IPS-NIHi7 (cell line): ENCODE measurements around the gene HTRA2.
A peak's percentile ranks its signal among the peaks of the same experiment; 100 is the strongest.
"Not testable (repeated sequence)": the region's sequence is repeated elsewhere in the genome, so short reads cannot be mapped to it uniquely, and the experiment has no call there.

Experiments used
- DNase-seq: peaks from one replicate; pipeline ENCODE4 v3.0.0; 2012; ENCODE audit warnings: mixed read lengths; ENCODE audit errors: extremely low spot score

Gene HTRA2

DNA sequence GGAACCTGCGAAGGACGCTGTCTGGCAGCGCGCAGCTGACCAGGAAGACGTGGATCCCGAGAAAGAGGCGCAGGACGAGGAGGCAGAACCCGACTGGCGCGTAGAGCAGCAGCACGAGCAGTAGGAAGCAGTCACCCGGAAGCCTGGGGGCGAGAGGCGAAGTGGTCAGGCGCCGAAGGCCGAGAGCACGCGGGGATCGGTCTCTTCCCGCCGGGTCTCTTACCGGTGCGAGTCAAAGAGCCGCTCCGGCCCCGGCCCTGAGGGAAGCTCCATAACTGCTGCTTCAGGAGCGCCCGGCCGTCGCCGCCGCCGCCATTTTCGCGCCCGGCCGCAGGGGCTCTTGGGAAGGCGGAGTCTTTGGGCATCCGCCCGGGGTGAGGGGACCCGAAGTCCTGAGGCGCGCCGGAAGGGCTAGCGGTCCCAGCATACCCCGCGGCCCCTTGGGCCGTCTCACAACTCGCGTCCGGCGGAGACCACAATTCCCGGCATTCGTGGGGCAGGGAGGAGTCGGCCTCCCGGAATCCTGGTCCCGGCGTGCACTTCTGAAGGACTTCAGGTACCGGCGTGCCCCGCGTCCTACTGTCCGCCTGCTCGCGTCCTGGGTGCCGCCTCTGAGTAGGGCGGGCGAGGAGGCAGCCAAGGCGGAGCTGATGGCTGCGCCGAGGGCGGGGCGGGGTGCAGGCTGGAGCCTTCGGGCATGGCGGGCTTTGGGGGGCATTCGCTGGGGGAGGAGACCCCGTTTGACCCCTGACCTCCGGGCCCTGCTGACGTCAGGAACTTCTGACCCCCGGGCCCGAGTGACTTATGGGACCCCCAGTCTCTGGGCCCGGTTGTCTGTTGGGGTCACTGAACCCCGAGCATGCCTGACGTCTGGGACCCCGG, at the start of gene HTRA2, which contains the start of gene AUP1:
HTRA2 (plus strand) TSS at position 577 of the 882 bp plus-strand sequence; CDS start at position 651, 74 bp downstream.
AUP1 (minus strand) TSS at position 350 of the 882 bp plus-strand sequence; CDS start at position 273, 77 bp downstream.
- peak; percentile 99 for DNase-seq

DNA sequence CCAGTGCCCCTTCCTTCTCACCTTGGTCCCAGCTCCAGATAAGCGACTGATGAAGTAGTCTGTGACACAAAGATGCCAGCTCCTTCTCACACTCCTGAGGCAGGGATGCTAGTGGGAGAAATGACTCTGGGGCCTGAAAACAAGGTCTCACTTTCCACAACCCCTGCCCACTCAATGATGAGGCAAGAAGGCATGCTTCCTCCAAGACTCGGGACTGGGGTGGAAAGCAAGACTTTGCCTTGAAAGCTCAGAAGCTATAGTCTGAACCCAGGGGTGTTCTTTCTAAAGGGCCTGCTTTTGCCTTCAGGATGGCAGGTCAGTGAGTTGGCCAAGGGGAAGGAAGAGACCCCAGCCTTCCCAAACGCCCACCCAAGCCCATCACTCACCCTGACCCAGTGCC, 48.3 kb upstream of the HTRA2 start:
- no peak for DNase-seq

DNA sequence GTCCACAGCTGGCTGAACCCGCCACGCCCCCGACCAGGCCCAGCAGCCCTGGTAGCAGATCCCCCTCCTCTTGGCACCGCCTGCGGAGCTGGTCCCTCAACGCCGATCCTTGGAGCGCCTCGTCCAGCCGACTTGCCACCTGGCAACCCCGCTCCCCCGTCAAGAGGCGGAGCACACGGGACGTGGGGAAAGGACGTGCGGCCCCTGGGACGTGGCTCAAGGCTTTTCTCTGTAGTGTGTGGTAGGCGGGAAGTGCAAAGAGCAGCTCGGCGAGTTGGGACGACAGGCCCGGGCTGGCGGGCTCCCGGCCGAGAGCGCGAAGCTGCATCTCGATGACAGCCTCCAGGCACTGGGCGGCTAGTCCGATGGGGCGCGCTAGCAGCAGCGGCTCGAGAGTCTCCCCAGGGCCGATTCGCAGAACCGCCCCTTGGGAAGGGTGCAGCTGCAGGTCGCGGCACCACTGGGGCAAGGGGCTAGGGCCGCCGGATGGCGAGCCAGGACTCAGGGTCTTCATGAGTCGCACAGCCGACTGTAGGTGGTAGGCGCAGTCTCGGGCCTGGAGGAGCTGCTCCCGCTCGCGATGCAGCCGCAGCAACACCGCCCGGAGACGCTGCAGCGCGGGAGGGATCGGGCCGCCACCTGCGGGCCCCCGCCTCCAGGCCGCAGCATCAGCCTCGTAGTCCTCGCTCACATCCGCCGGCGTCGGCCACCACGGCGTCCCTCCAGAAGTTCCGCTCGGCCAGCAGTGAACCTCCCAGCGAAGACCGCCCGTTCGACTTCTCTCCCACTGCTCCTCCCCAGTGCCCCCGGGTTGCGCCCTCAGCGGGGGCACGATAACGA, 47.6 kb upstream of the HTRA2 start:
- DNase-seq = peak; percentile 46

DNA sequence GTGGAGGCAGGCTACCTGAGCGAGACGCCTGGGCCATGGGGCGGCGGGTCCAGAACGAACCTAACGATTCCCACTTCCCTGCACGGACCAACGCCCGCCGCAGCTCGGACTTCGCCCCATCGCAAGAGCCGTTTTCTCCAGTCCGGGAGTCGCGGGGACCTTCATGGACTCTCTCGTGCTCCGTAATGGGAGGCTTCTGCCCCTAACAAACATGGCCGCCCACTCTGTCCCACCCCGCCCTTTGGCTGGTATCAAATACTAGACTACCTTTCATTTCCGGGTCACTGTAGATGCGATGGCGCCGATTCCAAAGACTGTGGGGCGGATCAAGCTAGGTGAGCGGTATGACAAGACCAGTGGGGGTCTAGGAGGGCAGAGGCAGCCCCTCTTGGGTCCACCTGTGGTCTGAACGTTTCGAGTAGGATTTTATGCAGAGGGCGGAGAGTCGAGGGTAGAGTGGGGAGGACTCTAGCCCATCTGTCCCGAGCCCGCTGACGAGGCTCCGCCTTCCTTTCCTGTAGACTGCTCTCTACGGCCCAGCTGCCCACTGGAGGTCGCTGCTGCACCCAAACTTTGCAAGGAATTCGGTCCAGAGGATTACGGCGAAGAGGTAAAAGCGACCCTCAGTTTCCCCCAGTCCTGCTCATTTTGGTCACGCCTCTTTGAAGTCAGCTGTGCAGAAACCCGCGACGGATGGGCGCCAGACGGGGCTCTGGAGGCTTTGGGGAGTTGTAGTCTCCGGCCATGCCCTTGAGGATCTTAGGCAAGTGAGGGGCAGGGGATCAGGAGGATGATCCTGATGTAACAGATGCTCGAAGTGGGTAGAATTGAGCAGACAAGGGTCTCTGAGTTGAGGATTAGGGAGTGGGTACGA, 46.7 kb upstream of the HTRA2 start, which contains the start of the genes CCDC142 and TTC31:
CCDC142 (minus strand) TSS at position 198 of the 874 bp plus-strand sequence; CDS start at position 37, 161 bp downstream.
TTC31 (plus strand) TSS at position 281 of the 874 bp plus-strand sequence; CDS start at position 296, 15 bp downstream.
- peak; percentile 91 for DNase-seq

DNA sequence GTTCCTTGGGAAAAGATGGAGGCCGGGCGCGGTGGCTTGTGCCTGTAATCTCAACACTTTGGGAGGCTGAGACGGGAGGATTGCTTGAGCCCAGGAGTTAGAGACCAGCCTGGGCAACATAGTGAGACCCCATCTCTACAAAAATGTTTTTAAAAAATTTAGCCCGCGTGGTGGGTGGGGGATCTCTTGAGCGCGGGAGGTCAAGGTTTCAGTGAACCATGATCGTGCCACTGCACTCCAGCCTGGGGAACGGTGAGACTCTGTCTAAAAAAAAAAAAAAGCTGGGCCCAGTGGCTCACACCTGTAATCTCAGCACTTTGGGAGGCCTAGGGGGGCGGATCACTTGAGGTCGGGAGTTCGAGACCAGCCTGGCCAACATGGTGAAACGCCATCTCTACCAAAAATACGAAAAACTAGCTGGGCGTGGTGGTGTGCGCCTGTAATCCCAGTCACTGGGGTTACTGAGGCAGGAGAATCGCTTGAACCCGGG, 46.0 kb upstream of the HTRA2 start:
- not testable (repeated sequence) for DNase-seq

DNA sequence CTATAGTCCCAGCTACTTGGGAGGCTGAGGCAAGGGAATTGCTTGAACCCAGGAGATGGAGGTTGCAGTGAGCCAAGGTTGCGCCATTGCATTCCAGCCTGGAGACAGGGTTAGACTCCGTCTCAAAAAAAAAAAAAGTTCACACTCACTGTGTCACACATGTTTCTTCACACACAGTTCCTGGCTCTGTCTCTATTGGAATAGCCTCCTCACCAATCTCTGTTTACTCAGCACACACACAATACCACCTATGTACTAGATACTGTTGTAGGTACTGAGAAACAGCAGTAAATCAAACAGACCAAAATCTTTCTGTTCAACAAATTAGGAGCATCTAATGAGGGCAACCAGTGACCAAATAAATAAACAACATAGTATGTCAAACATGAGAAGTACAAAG, 43.6 kb upstream of the HTRA2 start:
- no peak for DNase-seq

DNA sequence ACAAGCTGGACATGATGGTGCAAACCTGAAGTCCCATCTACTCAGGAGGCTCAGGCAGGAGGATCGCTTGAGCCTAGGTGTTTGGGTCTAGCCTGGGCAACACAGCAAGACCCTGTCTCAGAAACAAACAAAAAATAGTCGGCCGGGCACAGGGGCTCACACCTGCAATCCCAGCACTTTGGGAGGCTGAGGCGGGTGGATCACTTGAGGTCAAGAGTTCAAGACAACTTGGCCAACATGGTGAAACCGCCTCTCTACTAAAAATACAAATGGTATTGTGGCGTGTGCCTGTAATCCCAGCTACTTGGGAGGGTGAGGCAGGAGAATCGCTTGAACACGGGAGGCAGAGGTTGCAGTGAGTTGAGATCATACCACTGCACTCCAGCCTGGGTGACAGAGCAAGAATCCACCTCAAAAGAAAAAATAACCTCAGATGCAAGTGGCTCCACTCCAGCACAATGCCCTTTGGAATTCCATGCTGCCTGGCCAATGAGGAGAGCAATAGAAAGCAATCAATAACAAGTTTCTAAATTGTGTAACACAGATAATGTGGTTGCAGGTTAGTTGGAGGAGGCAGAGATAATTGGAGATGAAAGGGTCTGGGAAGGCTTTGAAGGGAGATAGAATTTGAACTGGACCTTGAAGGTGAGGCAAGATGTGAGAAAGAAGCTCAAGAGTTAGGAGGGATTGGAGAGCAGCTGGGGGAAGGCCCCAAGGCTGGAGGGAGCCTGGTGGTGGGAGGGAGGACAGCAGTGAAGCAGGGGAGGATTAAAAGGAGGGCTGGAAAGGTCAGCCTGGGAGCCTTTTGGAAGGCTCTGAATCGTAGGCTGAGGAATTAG, 40.9 kb upstream of the HTRA2 start:
- no peak for DNase-seq

DNA sequence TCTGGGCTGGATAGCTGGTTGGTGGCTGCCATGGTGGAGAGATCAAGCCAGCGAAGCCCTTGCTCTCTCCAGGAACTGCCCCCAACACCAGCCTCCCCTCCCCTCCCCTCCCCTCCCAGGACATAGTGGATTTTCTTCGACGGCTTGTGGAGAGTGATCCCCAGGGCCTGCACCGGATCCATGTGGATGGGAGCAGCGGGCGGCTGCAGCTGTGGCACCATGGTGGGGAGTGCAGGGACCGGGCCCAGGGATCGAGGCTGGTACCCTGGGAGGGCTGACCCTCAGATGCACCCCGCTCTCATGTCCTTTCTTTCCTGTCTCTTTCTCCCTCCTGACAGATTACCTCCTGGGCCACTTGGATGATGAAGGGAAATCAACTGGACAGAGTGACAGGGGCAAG, 39.8 kb upstream of the HTRA2 start:
- DNase-seq = no peak

DNA sequence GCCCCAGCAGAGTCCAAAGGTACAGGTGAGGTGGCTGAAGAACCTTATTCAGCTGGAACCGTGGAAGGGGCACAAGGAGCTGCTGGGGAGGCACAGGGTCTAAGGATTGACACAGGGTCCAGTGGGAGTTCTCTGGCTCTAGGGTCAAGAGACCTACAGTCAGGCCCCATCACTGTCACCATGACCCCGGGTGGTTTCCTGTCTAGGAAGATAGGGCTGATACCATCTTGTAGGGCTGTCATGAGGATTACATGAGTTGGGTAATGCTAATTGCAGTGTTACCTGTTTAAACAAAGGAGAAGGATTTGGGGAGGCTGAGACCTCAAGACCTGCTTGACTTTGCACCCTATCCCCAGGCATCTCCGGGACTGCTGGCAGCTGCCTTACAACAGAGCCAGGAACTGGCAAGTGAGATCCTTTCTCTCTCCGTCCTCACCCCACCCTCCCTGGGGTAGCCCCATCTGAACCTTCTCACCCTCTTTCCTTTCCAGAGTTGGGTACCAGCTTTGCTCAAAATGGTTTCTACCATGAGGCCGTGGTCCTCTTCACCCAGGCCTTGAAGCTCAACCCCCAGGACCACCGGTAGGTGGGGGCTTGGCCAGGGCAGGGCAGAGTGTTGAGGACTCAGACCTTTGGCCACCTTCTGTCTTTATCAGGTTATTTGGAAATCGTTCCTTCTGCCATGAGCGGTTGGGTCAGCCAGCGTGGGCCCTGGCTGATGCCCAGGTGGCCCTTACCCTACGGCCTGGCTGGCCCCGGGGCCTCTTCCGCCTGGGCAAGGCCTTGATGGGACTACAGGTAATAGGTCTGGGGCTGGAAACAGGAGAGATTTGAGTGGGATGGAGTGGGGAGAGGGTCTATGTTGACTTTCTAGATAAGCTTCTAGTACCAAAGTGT, 37.8 kb upstream of the HTRA2 start:
- no peak for DNase-seq

DNA sequence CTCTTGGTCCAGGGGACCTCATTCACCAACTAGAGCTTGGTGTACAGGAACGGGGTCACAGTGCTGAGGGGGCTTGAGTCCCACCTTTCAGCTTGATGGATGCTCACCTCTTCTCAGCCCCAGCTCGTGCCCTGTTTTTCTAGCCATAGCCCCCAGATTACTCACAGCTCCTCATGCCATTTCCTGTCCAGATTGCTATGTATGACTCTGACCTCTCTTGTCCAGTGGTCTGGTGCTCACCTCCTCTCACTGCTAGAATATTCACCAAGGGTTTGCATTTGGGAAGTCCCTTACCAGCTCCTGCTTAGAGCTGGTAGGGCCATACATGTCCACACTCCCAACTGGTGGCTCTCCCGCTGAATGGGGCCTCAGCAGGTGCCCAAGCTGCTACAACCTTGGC, 36.2 kb upstream of the HTRA2 start:
- no peak for DNase-seq

DNA sequence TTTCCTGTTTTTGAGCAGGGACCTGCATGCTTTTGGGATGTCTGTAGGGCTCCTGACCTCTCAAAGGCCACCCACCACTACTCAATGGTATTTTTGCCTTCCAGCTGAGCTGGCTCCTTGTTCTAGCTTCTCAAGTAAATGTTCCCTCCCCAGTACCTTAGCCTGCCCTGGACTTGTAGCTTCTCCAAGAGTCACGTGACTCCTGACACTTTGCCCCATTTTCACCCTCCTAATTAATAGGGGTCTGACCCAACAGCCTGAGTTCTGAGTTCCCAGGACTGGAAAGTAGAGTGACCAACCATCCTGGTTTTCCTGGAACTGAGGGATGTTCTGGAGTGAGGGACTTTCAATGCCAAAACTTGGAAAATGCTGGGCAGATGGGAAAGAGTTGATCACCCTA, 34.3 kb upstream of the HTRA2 start:
- DNase-seq = no peak

DNA sequence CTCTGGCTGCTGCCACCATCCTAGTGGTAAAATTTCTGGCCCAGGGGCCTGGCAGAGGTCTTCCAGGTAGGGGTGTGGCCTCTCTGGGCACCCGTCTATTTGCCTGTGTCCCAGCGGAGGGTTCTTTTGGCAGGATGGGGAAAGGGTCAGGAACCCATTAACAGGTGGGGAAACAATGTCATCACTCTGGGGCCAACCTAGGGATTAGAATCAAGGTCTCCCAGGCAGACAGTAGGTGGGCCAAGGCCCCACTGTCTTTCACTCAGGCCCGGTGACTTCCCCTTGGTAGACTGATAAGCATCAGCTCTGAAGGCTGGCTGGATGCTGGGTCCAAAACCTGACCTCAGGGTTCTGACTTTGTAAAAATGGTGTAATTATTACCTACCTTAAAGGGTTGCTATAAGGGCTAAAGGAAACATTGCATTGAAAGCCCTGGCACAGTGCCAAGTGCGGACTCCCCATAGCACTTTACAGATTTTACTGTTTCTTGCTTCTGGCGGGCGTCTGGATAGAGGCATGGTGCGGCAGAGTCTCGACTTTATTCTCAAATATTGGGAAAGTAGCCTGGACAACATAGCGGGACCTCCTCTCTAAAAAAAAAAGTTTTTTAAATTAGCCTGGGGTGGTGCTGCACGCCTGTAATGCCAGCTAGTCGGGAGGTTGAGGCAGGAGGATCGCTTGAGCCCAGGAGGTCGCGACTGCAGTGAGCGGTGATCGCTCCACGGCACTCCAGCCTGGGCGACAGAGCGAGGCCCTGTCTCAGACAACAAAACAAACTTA, 32.5 kb upstream of the HTRA2 start:
- no peak for DNase-seq

DNA sequence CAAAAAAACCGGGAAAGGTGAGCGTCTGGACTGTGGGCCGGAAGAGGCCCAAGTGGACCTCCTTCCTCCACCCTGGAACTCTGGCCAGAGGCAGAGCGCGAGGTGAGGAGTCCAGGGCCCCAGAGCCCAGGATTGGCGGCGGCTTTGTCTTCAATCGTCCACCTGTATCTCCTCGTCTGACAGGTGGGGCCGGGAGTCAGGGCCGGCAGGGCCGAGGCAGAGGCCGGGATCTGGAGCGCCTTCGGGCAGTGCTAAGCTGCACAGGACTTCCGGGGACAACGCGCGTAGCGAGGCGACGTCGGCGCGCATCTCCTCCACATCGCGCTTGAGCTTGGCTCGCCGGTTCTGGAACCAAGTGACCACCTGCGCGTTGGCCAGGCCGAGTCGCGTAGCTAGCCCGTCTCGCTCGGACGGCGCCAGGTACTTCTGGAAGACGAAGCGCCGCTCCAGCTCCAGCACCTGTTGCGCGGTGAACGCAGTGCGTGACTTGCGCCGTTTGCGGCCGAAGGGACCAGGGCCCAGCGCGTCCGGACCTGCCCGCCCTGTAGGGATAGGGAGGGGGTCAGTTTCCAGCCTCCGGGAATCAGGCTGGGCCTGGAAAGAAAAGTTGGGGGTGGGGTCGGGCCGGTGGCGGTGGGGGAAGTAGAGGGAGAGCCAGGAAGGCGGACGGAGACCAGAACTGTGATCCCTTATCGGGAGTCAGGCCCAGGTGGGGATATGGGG, 31.8 kb upstream of the HTRA2 start:
- peak; percentile 37 for DNase-seq

DNA sequence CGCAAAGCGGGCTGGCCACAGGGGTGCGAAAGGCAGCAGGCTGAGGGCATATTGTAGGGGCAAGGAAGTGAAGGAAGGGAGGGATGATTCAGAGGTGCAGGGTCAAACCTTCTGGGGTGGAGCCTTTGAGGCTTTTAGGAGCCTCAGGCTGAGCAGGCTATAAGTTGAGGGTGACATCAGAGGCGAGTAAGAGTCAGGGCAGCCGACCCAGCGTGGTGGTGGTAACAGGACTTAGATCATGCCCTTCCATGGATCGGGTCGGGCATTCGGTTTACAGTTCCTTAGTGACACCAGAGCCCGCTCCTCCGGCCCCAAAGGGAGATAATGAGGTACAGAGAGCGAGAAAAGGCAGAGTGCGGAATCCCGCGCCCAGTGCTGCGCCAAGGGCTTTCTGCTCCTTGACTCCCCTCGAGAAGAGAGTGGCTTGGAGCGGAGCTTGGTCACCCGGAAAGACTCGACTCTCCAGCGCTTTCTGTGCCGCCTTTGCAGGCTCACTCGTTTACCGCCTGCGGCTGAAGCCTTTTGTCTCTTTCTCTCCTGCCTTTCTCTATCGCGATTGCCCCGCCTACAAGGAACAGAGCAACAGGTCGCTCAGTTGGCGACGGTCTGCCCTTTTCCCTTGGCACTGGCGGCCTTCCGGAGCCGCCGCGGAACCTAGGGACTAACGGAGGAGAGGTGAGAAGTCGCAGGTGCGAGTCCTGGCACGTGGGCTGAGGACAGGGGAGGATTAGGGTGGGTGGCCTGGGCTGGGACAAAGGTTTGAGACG, 31.1 kb upstream of the HTRA2 start:
- peak; percentile 45 for DNase-seq

DNA sequence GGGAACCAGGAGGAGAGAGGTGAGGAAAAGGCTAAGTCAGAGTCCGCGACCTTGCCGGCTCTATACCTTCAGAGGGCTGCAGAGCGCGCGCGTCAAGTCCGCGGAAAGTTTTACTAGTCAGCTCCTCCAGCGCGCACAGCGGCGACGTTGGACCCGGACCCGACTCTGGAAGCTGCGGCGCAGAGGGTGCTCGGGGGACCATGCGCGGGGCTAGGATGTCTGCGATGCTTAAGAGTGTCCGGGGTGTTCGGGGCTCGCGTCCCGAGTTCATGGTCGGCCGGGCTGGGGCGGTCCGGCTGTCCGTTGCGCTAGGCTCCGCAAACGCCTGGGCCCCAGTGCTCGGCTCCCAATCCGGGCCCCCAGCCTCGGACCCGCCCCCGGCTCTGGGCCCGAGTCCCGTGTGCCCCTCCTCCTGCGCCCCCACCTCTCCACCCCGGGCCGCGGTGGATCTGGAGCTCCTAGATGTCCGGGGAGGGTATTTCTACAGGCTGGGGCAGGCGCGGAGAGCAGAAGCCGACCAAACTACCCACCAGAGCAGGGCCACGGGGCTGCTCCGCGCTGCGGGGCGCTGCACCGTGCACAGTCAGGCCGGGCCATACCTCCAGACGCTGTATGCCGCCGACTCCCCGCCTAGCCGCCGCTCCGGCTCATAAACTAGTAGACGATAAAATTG, 30.3 kb upstream of the HTRA2 start, which contains the start of gene LBX2:
LBX2 (minus strand) TSS at position 337 of the 673 bp plus-strand sequence; CDS start at position 271, 66 bp downstream.
- DNase-seq = peak; percentile 29

DNA sequence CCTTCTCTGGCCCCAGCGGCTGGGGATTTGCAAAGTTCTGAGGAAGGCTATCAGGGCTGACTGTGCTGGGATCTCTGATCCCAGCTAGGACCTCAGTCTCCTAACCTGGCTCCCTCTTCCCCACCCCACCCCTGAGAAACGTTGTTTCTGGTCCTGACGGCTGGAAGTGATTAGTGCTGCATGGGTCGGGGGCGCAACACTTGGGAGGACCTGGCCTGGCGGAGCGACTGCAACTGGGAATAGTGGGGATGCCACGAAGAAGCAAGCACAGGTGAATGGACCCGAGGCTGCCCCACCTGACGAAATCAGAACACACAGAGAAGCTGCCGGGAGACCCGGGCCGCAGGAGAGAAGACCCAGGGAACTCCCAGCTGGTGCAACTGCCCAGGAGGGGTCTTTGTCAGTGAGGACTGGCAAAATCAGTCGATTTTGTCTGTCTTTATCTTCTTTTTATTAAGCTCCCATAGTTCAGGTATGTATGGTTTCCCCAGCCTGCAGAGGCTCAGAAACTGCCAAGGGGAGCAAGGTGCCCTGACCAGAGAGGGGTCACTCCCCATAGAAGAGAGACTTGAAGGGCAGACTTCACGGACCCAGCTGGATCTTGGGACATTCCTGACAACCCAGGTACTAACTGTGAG, 29.7 kb upstream of the HTRA2 start:
- no peak for DNase-seq
